Brain pericyte (primary cell): Measurements from ENCODE around the gene MYOG.

Experiments
- DNase-seq: peaks from one replicate; pipeline ENCODE4 v3.0.0-alpha.2; 2012; ENCODE audit warnings: low read depth, low spot score

MYOG gene

GRCh38 chr1:203072002-203072602 lies 13.7 kb downstream of the MYOG start:
- DNase-seq = no peak

- no peak for DNase-seq
Observed at GRCh38 chr1:203069030-203069747, 16.6 kb downstream of the MYOG start.

- DNase-seq = no peak
Observed at GRCh38 chr1:203066965-203067364, 18.8 kb downstream of the MYOG start.

DNA sequence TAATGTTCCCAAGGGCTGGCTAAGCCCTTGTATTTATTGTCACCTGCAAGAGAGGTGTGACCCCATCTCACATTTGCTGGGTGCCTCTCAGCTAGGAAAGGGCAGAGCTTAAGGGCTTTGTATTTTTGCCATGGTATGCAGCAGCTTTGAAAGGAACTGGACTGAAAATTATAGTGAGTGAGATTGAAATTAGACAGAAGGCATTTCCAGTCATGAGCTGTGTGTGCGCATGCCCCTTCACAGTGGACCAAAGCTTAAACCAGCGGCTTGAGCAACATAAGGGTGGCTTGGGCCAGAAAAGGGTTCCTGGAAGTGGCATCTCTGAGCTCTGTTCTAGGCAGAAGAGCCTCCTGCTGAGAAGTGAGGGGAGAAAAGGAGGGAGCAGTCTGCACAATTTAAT lies 19.8 kb downstream of the MYOG start:
- DNase-seq = no peak

GRCh38 chr1:203065191-203065590 lies 20.6 kb downstream of the MYOG start:
- DNase-seq = no peak

GRCh38 chr1:203063287-203063686 lies 22.5 kb downstream of the MYOG start:
- no peak for DNase-seq

- no peak for DNase-seq
Observed at GRCh38 chr1:203060115-203060514, 25.7 kb downstream of the MYOG start.

GRCh38 chr1:203059485-203059884 lies 26.3 kb downstream of the MYOG start:
- DNase-seq = no peak

DNA sequence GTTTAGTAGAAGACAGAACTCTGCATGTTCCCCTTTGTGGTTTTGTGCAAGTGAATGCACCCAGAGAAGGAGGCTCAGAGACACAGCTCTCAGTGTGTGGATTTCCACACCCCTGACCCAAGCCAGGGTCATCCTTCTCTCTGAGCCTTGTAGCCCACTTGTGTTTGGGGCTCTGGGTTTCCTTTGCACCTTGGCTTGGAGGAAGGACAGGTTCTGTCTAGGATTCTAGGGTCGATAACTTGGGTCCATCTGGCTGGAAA lies 27.2 kb downstream of the MYOG start:
- no peak for DNase-seq

DNA sequence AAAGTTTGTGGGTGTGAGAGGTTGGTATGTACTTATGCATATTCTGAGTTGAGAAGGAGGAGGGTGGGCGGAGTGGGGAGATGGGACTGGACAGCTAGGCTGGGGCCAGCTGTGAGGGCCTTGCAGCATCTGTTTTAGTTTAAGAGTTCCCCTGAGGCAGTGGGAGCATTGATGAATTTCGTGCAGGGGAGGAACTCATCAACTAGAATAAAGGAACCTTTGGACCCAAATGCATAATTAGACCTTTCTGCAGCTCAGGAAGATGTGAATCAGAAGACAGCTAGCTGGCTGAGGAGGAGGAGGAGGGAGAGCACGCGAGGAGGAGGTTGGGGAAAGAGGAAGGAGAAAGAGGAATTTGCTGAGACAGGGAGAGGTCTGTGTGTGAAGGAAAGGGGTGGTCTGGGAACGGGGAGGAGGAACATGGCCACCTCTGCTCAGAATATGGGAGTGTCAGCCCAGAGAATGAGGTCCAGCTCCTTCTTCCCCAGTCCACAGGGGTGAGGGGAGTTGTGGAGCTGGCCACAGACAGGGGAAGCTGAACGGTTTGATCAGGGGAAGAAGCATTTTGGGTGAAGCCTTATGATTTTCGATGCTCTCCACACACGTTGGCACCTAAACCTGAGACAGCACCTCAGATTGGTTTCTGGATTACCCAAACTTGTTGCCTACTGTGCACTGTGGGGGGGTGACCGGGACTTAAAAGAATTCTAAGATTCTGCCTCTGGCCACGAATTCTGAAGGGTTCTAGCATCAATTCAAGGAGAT lies 27.7 kb downstream of the MYOG start:
- DNase-seq = no peak

DNA sequence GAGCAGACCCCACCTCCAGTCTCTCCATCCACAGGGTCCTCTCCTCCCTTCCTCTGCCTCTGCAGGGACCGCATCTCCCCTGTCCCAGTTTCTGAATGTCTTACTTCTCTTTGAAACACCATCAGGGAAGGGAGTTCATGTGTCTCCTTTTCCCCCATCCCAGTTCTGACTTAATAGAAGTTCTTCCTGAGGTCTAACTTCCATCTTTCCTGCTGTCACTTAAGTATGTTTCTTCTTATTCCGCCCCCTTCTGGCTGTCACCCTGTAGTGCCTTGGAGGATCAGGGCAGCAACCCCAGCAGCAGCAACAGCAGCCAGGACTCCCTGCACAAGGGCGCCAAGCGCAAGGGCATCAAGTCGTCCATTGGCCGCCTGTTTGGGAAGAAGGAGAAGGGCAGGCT lies 29.3 kb downstream of the MYOG start:
- DNase-seq = no peak

DNA sequence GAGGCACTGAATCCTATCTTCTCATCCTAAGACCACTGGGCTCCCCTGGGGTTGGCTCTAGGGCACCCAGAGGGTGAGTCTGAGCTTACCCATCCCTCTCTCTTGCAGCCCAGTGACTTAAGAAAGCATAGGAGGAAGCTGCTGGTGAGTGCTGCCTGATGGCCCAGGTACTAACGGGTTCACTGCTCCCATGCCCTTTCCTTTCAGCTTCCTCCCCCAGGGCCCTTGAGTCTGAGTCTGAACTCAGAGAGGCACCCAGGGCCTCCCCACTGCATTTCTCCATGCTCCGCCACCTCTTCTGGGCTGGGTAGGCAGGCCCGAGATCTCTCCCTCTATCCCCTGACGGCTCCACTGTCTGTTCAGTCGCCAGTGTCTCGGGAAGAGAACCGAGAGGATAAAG lies 29.8 kb downstream of the MYOG start:
- no peak for DNase-seq

GRCh38 chr1:203055161-203055799 lies 30.5 kb downstream of the MYOG start:
- DNase-seq = no peak

DNA sequence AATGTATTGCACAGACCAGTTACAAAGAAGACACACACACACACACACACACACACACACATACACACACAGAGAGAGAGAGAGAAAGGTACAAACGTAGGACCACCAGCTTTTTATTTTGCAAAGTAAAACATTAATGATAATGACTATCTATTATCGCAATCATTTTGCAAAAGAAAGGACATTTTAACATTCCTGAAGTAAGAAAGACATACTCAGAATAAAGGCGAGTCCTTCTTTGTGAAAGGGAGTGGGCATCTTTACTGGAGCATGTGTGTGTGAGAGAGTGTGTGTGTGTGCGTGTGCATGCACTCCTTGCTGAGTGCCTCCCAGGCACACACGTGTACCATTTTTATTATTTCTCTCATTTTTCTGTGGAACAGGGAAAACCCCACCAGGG lies 31.2 kb downstream of the MYOG start:
- no peak for DNase-seq

- DNase-seq = no peak
Observed at GRCh38 chr1:203054184-203054583, 31.6 kb downstream of the MYOG start.

- DNase-seq = no peak
Observed at GRCh38 chr1:203052601-203053000, 33.2 kb downstream of the MYOG start.

GRCh38 chr1:203051841-203052324 lies 33.9 kb downstream of the MYOG start:
- no peak for DNase-seq

GRCh38 chr1:203050826-203051225 lies 35.0 kb downstream of the MYOG start:
- DNase-seq = no peak

DNA sequence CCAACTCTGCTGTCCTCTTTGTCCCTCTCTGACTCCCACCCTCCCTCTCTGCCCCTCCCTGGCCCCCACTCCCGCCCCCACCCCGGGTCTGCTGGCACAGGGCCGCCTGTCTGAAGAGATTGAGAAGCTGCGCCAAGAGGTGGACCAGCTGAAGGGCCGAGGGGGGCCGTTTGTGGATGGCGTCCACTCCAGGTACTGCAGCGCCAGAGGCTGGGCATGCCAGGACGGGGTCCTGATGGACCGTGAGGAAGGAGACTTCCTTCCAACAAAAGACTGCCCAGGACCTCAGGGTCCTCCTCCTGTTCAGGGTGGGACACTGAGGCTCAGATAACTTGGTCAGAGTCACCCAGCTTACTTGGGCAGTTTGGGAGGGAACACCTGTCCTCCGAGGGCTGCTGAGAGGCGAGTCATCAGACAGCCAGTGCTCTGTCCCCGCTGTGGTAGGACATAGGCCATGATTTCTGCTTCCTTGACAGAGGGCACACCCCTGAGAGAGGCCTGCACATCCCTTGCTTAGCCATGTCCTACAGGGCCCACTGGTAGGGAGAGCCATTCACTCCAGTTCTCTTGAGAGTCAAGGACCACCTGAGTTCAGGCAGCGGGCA lies 36.1 kb downstream of the MYOG start:
- DNase-seq = no peak

GRCh38 chr1:203049077-203049476 lies 36.7 kb downstream of the MYOG start:
- DNase-seq = no peak

GRCh38 chr1:203048555-203049051 lies 37.2 kb downstream of the MYOG start:
- no peak for DNase-seq

DNA sequence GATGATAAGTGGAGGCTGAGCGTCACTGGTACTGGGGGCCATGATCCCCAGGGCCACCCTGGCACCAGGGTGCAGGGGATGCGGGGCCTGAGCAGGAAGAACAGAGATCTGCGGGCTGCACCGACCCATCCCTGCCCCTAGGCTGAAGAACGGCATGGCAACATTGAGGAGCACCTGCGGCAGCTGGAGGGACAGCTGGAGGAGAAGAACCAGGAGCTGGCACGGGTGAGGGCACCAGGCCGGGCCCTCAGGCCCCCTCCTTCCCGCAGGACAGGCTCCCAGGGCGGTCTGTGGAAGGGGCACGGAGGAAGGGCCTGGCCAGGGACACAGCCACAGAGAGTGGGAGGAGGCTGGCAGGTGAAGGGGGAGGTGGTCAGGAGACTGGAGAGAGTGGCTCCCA lies 37.7 kb downstream of the MYOG start:
- no peak for DNase-seq
